IMR-90 (cell line): ENCODE results near the gene PLRG1. TPM values are rescaled to one million over a fixed set of nuclear protein-coding genes. Genes with fewer than 3 reads are reported as not detected.

Experiments
- ATAC-seq: fragments of 200-7000 bp; cut with Tn5 transposase; 2 replicates; pipeline ENCODE4 v1.9.1; 2020; ENCODE audit warnings: low read depth, mild to moderate bottlenecking, moderate library complexity
- BruUV-seq: library from RNA; stranded (reverse); fragments of 400-500 nt; replicated peaks from 2 replicates; lab custom pipeline; 2021; lab: Mats Ljungman, UMichigan
- CTCF ChIA-PET: fragments of 300-600 bp; formaldehyde crosslinking; extraction: SDS; loops from one replicate; lab custom pipeline; 2021; ENCODE audit warnings: antibody characterized with exemption; lab: Yijun Ruan, JAX
- POLR2A ChIA-PET: fragments of 300-600 bp; sonication (Branson Sonifier 250); formaldehyde crosslinking; loops from one replicate; lab custom pipeline; 2022; ENCODE audit warnings: antibody characterized with exemption; ENCODE audit not compliant: unreplicated experiment; lab: Charles Lee
- DNase-seq: peaks from one replicate; pipeline ENCODE4 v3.0.0; 2013
- H2AFZ ChIP-seq: replicated peaks from 2 replicates; pipeline ENCODE3; 2013; ENCODE audit warnings: low read length, mild to moderate bottlenecking; ENCODE audit not compliant: poor library complexity
- H2AK5ac ChIP-seq: 2 replicates; pipeline ENCODE4 v1.6.1; 2013; ENCODE audit warnings: low read depth, low read length, inconsistent platforms
- H2AK9ac ChIP-seq: replicated peaks from 2 replicates; pipeline ENCODE3; 2013; ENCODE audit warnings: mild to moderate bottlenecking, low read depth, low read length, moderate library complexity; ENCODE audit not compliant: poor library complexity
- H2BK120ac ChIP-seq: 2 replicates; pipeline ENCODE4 v1.6.1; 2013; ENCODE audit warnings: low read depth, low read length, inconsistent platforms
- H2BK15ac ChIP-seq: 3 replicates; pipeline ENCODE4 v1.6.1; 2013; ENCODE audit warnings: low read depth, low read length, inconsistent platforms
- H2BK20ac ChIP-seq: 2 replicates; pipeline ENCODE4 v1.6.1; 2013; ENCODE audit warnings: low read depth, mild to moderate bottlenecking, inconsistent platforms, low read length, moderate library complexity
- H2BK5ac ChIP-seq: 2 replicates; pipeline ENCODE4 v1.6.1; 2013; ENCODE audit warnings: mild to moderate bottlenecking, low read depth, low read length, inconsistent platforms; ENCODE audit not compliant: poor library complexity, severe bottlenecking
- H3K14ac ChIP-seq: replicated peaks from 2 replicates; pipeline ENCODE4 v1.6.1; 2013; ENCODE audit warnings: low read depth, low read length, inconsistent platforms
- H3K18ac ChIP-seq: 2 replicates; pipeline ENCODE4 v1.6.1; 2013; ENCODE audit warnings: low read depth, low read length, control low read depth
- H3K23ac ChIP-seq: 2 replicates; pipeline ENCODE4 v1.6.1; 2013; ENCODE audit warnings: low read depth, low read length, inconsistent platforms
- H3K27ac ChIP-seq: 2 replicates; pipeline ENCODE4 v1.5.1; 2013; ENCODE audit warnings: mild to moderate bottlenecking, control low read depth, low read length; ENCODE audit not compliant: insufficient read depth
- H3K27me3 ChIP-seq: 2 replicates; pipeline ENCODE4 v1.6.1; 2013; ENCODE audit warnings: low read length; ENCODE audit not compliant: control insufficient read depth, insufficient read depth
- H3K36me3 ChIP-seq: 2 replicates; pipeline ENCODE4 v1.6.1; 2013; ENCODE audit warnings: low read length, mixed read lengths; ENCODE audit not compliant: control insufficient read depth, insufficient read depth
- H3K4ac ChIP-seq: 2 replicates; pipeline ENCODE4 v1.6.1; 2013; ENCODE audit warnings: low read depth, low read length, inconsistent platforms
- H3K4me1 ChIP-seq: 2 replicates; pipeline ENCODE4 v1.6.1; 2013; ENCODE audit warnings: low read length, mixed read lengths; ENCODE audit not compliant: control insufficient read depth, insufficient read depth
- H3K4me2 ChIP-seq: 2 replicates; pipeline ENCODE4 v1.6.1; 2013; ENCODE audit warnings: low read depth, mild to moderate bottlenecking, control low read depth, low read length, moderate library complexity
- H3K4me3 ChIP-seq: 2 replicates; pipeline ENCODE4 v1.5.1; 2013; ENCODE audit warnings: low read depth, mild to moderate bottlenecking, control low read depth, low read length, moderate library complexity; ENCODE audit not compliant: insufficient read depth
- H3K56ac ChIP-seq: 2 replicates; pipeline ENCODE4 v1.6.1; 2013; ENCODE audit warnings: low read length, inconsistent platforms; ENCODE audit not compliant: insufficient read depth; ENCODE audit errors: extremely low read depth
- H3K79me1 ChIP-seq, 2 experiments: 2 replicates each; pipeline ENCODE4 v1.6.1; 2013; ENCODE audit warnings: low read length in 2 of 2, inconsistent platforms in 1 of 2, low read depth in 1 of 2
- H3K9ac ChIP-seq: 2 replicates; pipeline ENCODE4 v1.6.1; 2013; ENCODE audit warnings: low read depth, low read length, control low read depth
- H3K9me1 ChIP-seq: 2 replicates; pipeline ENCODE4 v1.6.1; 2013; ENCODE audit warnings: low read length, inconsistent platforms; ENCODE audit not compliant: insufficient read depth
- H3K9me3 ChIP-seq: 2 replicates; pipeline ENCODE4 v1.6.1; 2013; ENCODE audit warnings: low read length; ENCODE audit not compliant: control insufficient read depth, insufficient read depth
- H4K20me1 ChIP-seq: 2 replicates; pipeline ENCODE4 v1.6.1; 2013; ENCODE audit warnings: low read length, inconsistent platforms; ENCODE audit not compliant: insufficient read depth
- H4K5ac ChIP-seq: 2 replicates; pipeline ENCODE4 v1.6.1; 2013; ENCODE audit warnings: mild to moderate bottlenecking, low read depth, low read length, control low read depth
- H4K8ac ChIP-seq, 2 experiments: 2 replicates each; pipeline ENCODE4 v1.6.1; 2013; ENCODE audit warnings: low read depth in 2 of 2, low read length in 2 of 2, control low read depth in 1 of 2, inconsistent platforms in 1 of 2
- H4K91ac ChIP-seq: 2 replicates; pipeline ENCODE4 v1.6.1; 2013; ENCODE audit warnings: low read depth, low read length, inconsistent platforms; ENCODE audit not compliant: insufficient read depth
- BHLHE40 ChIP-seq: fragments of 150-350 bp; IDR thresholded peaks from 2 replicates; pipeline ENCODE4 v1.6.1; 2016; ENCODE audit warnings: mild to moderate bottlenecking, low read depth, low read length
- CEBPB ChIP-seq: IDR thresholded peaks from 2 replicates; pipeline ENCODE4 v1.6.1; 2012; ENCODE audit warnings: low read depth, low read length, improper control_type of control experiment
- CHD1 ChIP-seq: IDR thresholded peaks from 2 replicates; pipeline ENCODE4 v1.6.1; 2012; ENCODE audit warnings: low read depth, low read length, improper control_type of control experiment
- FOS ChIP-seq: fragments of 150-350 bp; IDR thresholded peaks from 2 replicates; pipeline ENCODE4 v1.6.1; 2016; ENCODE audit warnings: low read depth, low read length
- MAFK ChIP-seq: IDR thresholded peaks from 2 replicates; pipeline ENCODE4 v1.6.1; 2012; ENCODE audit warnings: low read depth, low read length, improper control_type of control experiment
- RCOR1 ChIP-seq: IDR thresholded peaks from 2 replicates; pipeline ENCODE4 v1.6.1; 2012; ENCODE audit warnings: mild to moderate bottlenecking, low read length, improper control_type of control experiment; ENCODE audit not compliant: insufficient replicate concordance
- RFX5 ChIP-seq: IDR thresholded peaks from 2 replicates; pipeline ENCODE4 v1.8.0; 2012; ENCODE audit warnings: low read depth, mild to moderate bottlenecking, low read length, moderate library complexity
- USF2 ChIP-seq: fragments of 150-350 bp; IDR thresholded peaks from 2 replicates; pipeline ENCODE4 v1.6.1; 2017; ENCODE audit warnings: mild to moderate bottlenecking, antibody characterized with exemption, low read length, low read depth
- WGBS, 2 experiments: methylation state at CpG; one replicate each; pipeline versions ENCODE4 v1.1.5 to v1.1.7; 2013; ENCODE audit warnings: missing lambda C conversion rate in 2 of 2; ENCODE audit not compliant: insufficient read length in 1 of 2; ENCODE audit errors: extremely low coverage in 2 of 2; 5-methylcytosine and 5-hydroxymethylcytosine counted together
- dilution Hi-C: fragments of 300-500 bp; cut with HindIII; formaldehyde crosslinking; loops from one replicate; pipeline ENCODE4 v1.14.3; 2018; ENCODE audit warnings: low sequenced_read_pairs; ENCODE audit not compliant: unreplicated experiment
- in situ Hi-C: fragments of 300-500 bp; cut with MboI; formaldehyde crosslinking; loops from 3 replicates; pipeline ENCODE4 v1.14.3; 2019; ENCODE audit warnings: low sequenced_read_pairs, inconsistent platforms, mixed read lengths
- intact Hi-C: fragments of 100-400 bp; cut with micrococcal nuclease; formaldehyde crosslinking; loops from 2 replicates; pipeline ENCODE4 v1.10.0; 2022
- polyA plus RNA-seq, 3 experiments: library from polyadenylated mRNA; depleted of rRNA; stranded (reverse); fragments of >200 nt; gene quantifications; 2 replicates each; pipeline ENCODE4 v1.2.3, GENCODE V29; 2012; ENCODE audit warnings: low replicate concordance in 1 of 3
- total RNA-seq: library from RNA; depleted of rRNA; stranded (reverse); fragments of >200 nt; gene quantifications from 2 replicates; pipeline ENCODE4 v1.2.3, GENCODE V29; 2012

Gene PLRG1
- total and polyA plus RNA-seq, 2 of the 4 experiments (the other 2 are of a cell fraction) = 76.1 to 200 TPM

- no peak overlapping the region for H4K5ac ChIP-seq
- dilution Hi-C loops = no loop called here
- WGBS, 2 experiments = no CpG with 5 or more reads among the region's 4 CpGs
- H2BK5ac ChIP-seq = no peak overlapping the region
- no peak overlapping the region for H2AK9ac ChIP-seq
- no peak overlapping the region for H2BK20ac ChIP-seq
- BruUV-seq = no TSS peak
- H3K9ac ChIP-seq = no peak overlapping the region
- no peaks in the 10 kb centered on the region for H4K20me1 ChIP-seq
- H3K9me1 ChIP-seq = no peaks in the 10 kb centered on the region
- intact Hi-C loops = no loop called here
- H3K4me3 ChIP-seq = no peak overlapping the region
- in situ Hi-C loops = no loop called here
- H3K4ac ChIP-seq = no peak overlapping the region
- no peak for ATAC-seq
- H3K27me3 ChIP-seq = no peaks in the 10 kb centered on the region; the same call in 1 of the 2 replicates
- H3K79me1 ChIP-seq = no peaks in the 10 kb centered on the region
- no peak overlapping the region for H3K27ac ChIP-seq
- DNase-seq = no peak
- no peaks in the 10 kb centered on the region for H3K4me1 ChIP-seq
- H3K56ac ChIP-seq = no peak overlapping the region
- no peaks in the 10 kb centered on the region for H3K36me3 ChIP-seq
- H3K14ac ChIP-seq = no peak overlapping the region
- POLR2A ChIA-PET = no interaction called here
- H4K91ac ChIP-seq = no peak overlapping the region
- H3K23ac ChIP-seq = no peak overlapping the region
- H3K9me3 ChIP-seq = no peaks in the 10 kb centered on the region
- CTCF ChIA-PET = interaction anchor here (0.7 kb wide), 1 partner anchor 8 kb away, joined by 3 read pairs; no protein-coding TSS in a partner anchor
- TF ChIP-seq CHD1 = no peak
- no peak for TF ChIP-seq FOS
- no peak for TF ChIP-seq CEBPB
- no peak for TF ChIP-seq USF2
- TF ChIP-seq BHLHE40 = no peak
- TF ChIP-seq RCOR1 = no peak
- no peak for TF ChIP-seq RFX5
- TF ChIP-seq MAFK = no peak
- no peak overlapping the region for H2BK120ac ChIP-seq
- H2AK5ac ChIP-seq = no peak overlapping the region
- no peak overlapping the region for H3K18ac ChIP-seq
- H4K8ac ChIP-seq = no peak overlapping the region
- no peak overlapping the region for H2AFZ ChIP-seq
- H2BK15ac ChIP-seq = no peak overlapping the region
- no peak overlapping the region for H3K4me2 ChIP-seq
Observed at GRCh38 chr4:154527308-154527707, 22.9 kb downstream of the PLRG1 start.
